HEK293T (cell line): ENCODE results near the gene NDUFS6.

Experiments
- ARNT ChIP-seq: fragments of 450-650 bp; IDR thresholded peaks from 2 replicates; pipeline ENCODE4 v1.6.1; 2017; ENCODE audit warnings: mild to moderate bottlenecking
- CTBP1 ChIP-seq: fragments of 450-650 bp; IDR thresholded peaks from 2 replicates; pipeline ENCODE4 v1.6.1; 2016; ENCODE audit warnings: borderline replicate concordance
- FOXA1 ChIP-seq: fragments of 450-650 bp; IDR thresholded peaks from 2 replicates; pipeline ENCODE4 v1.6.1; 2016; ENCODE audit warnings: mild to moderate bottlenecking
- FOXK2 ChIP-seq: fragments of 450-650 bp; IDR thresholded peaks from 2 replicates; pipeline ENCODE4 v1.6.1; 2016; ENCODE audit warnings: mild to moderate bottlenecking
- FOXM1 ChIP-seq: fragments of 450-650 bp; IDR thresholded peaks from 2 replicates; pipeline ENCODE4 v1.6.1; 2017; ENCODE audit warnings: mild to moderate bottlenecking, borderline replicate concordance
- SP1 ChIP-seq: fragments of 450-650 bp; IDR thresholded peaks from 2 replicates; pipeline ENCODE4 v1.6.1; 2017
- ZNF384 ChIP-seq: fragments of 450-650 bp; IDR thresholded peaks from 2 replicates; pipeline ENCODE4 v1.6.1; 2016
- TF ChIP-seq, protein P1 (sequence below): fragments of 450-650 bp; IDR thresholded peaks from 2 replicates; pipeline ENCODE4 v1.6.1; 2016

GRCh38 chr5:1762121-1762882, 38.9 kb upstream of the NDUFS6 start:
- no peak for TF ChIP-seq FOXK2
- no peak for TF ChIP-seq SP1
- TF ChIP-seq FOXA1: no peak
- no peak for TF ChIP-seq ZNF384
- no peak for TF ChIP-seq CTBP1
- TF ChIP-seq, protein P1, sequence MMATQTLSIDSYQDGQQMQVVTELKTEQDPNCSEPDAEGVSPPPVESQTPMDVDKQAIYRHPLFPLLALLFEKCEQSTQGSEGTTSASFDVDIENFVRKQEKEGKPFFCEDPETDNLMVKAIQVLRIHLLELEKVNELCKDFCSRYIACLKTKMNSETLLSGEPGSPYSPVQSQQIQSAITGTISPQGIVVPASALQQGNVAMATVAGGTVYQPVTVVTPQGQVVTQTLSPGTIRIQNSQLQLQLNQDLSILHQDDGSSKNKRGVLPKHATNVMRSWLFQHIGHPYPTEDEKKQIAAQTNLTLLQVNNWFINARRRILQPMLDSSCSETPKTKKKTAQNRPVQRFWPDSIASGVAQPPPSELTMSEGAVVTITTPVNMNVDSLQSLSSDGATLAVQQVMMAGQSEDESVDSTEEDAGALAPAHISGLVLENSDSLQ: no peak
- TF ChIP-seq FOXM1: no peak
- no peak for TF ChIP-seq ARNT
